Measurements from ENCODE around the gene PLCD3.
A peak's percentile ranks its signal among the peaks of the same experiment; 100 is the strongest.

Gene PLCD3

DNA sequence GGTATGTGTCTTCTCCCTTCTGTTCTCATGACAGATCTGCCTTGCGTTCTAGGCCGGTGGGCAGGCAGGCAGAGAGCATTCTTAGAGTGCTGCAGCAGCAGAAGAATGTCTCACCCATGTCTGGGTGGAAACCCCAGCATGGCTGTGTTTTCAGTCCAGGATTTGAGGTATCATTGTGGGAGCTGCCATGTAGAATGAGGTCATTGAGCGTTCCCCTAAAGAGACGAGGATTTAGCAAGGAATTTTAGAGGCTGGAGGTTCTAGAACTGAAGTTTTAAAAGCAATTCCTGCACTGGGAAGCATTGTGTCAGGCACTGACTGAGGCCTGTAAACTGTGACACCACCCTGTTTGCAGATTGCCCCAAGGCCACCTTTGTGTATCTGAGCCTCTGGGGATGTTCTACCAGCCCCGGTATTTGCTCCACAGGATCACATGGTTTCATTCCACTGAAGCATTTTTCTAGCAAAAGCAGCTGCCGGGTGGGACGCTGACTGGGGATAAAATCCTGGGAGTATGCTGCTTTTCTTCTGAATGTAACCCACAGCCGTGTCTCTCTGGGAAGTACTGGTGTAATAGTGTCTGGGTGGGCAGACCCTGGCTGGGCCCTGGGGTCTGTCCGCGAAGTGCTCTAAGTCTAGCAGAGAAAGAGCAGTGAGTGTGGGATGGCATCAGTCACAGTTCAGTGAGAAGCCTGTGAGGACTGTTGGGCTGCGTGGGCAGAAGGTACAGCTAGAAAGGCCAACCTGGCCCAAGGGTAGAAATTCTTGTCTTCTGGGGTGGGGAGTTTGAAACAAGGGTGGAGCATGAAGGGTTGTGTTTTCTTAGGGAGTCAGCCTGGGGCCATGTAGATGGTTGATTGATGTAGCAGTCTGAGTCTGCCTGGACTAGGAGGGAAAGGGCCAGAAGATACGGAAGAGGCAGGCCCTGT is 30.2 kb downstream of the PLCD3 start:
- no peak for DNase-seq

DNA sequence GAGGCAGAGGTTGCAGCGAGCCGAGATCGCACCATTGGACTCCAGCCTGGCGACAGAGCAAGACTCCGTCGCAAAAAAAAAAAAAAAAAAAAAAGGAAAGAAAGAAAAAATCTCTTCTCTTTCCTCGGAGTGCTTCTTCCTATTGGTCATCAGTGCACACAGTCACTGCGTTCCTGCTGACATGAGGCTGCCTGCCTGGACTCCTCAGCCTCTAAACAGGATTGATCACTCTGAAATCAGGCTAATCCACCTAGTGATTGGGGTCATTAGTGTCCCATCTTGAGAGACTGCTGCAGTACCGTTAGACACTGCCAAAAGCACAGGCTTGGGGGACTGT is 30.8 kb downstream of the PLCD3 start:
- no peak for DNase-seq

DNA sequence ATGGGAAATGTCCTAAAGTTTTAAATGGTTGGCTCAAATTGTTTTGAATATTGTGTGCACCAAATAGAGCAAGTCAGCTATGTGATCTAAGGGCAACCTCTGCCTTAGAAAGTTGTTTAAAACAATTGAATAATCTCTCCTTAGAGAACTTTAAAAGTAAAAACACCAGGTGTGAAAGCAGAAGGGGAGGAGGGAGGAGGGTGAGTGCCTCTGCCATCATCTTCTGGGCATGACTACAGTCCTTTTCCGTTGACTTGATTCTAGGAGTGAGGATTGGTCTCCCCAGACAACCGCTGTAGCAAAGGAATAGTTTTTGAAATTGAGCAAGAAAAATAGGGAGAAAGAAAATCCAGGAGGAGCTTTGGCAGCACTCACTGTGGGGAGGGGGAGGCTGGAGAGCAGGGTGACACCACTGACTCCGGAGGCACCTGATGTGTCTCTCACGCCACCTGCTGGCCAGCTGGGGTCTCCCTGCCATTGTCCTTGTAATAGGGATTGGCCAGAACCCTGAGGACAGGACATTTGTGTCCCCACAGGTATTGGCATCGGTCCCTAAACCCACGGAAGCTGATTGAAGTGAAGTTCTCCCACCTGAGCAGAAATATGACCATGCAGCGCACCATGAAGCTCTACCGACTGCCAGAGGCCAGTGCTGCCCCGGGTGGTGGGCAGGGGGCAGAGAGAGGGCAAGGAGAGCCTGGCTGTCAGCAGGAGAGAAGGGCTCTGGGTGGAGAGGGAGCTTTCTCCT is 33.3 kb downstream of the PLCD3 start:
- peak; percentile 86 to 88 for DNase-seq

DNA sequence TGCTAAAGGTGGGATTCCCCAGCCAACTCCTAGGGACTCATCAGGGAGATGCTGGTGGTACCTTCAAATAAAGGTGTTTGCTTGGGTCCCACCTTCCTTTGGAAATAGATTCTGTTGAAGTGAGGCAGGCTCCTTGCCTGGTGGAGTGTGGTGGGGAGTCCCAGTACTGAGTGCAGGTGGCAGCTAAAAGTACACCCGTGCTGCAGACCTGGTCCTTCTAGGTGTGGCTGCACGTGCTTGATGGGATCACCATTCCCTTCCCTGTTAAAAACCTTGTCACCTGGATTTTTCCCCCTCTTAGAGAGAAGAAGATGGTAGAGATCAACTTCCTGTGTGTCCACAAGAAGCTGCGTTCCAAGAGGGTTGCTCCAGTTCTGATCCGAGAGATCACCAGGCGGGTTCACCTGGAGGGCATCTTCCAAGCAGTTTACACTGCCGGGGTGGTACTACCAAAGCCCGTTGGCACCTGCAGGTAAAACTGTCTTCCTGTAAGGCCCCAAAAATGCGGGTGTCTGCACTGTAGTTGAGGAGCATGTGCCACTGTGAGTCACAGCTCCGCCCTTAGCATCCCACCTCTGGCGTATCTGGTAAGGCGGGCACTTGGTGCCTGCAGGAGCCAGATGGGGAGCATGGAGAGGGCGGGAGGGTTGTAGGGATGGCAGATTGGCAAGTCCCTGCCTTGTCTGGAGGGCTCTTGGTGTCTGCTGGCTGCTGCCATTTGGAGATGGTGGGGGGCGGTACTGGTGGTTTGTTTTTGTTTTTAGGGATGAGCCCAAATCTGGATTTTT is 34.0 kb downstream of the PLCD3 start:
- no peak for DNase-seq

DNA sequence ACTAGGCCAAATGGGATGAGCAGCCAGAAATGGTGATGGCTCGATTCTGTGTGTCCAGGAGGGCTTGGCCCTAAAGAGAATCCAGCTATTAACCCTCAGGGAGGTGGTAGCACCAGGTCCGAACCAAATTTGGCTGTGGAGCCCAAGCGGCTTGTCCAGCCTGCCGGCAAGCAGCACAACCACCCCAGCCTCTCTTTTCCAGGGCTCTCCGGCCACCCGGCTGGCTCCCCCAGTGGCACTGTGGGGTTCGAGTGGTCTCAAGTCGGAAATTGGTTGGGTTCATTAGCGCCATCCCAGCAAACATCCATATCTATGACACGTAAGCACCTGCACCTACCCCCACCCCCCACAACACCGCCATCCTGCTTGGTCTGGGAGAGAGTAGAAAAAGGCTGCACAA is 35.4 kb downstream of the PLCD3 start:
- no peak for DNase-seq

GRCh38 chr17:45096141-45096540 is 36.2 kb downstream of the PLCD3 start:
- DNase-seq = no peak

DNA sequence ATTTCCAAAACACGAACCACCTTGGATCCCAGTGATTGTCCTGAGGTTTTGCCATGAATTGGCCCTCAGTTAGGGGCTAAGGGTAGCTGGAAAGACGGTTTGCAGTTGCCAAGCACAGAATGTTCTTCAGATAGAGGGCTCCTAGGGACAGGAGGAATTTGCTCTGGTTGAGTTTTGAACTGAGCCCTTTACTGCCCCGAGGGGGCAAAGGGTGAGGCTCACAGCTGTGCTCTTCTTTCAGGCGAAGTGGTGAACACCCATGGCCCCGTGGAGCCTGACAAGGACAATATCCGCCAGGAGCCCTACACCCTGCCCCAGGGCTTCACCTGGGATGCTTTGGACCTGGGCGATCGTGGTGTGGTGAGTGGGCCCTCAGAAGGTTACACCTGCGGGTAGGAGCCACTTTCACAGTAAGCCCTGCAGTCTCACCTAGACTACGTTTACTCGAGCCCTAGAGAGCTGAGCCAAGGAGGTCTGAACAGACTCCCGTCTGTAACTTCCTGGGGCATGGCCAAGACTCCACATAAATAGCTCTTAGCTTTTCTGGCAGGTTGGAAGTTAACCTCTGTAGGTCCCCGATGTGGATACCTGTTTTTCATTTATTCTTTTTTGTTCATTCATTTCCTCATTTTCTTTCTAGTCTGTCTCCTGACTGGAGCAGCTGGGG is 38.7 kb downstream of the PLCD3 start:
- DNase-seq = no peak

GRCh38 chr17:45092911-45093430 is 39.3 kb downstream of the PLCD3 start:
- DNase-seq = no peak

GRCh38 chr17:45091778-45092425 is 40.4 kb downstream of the PLCD3 start:
- DNase-seq = no peak

GRCh38 chr17:45090711-45091110 is 41.6 kb downstream of the PLCD3 start:
- no peak for DNase-seq

GRCh38 chr17:45088741-45089140 is 43.6 kb downstream of the PLCD3 start:
- no peak for DNase-seq

DNA sequence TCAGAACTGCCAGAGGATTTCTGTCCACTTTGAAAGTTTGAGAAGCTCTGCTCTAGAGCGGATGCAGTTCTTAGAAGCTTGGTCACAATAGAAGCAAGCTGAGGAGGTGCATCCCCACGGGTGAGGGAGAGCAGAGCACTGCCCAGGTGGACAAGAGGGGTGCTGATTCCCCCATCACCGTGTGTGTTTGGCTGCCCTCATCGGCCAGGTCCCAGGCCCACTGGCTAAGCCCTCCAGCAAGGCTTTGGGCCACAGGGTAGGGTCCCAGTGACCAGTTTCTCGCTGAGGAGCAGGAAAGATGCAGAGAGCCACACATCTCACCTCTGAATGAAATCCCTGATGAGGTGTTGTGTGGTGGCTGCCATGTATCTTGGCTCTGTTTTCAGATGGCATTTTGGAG is 44.3 kb downstream of the PLCD3 start:
- DNase-seq = no peak

DNA sequence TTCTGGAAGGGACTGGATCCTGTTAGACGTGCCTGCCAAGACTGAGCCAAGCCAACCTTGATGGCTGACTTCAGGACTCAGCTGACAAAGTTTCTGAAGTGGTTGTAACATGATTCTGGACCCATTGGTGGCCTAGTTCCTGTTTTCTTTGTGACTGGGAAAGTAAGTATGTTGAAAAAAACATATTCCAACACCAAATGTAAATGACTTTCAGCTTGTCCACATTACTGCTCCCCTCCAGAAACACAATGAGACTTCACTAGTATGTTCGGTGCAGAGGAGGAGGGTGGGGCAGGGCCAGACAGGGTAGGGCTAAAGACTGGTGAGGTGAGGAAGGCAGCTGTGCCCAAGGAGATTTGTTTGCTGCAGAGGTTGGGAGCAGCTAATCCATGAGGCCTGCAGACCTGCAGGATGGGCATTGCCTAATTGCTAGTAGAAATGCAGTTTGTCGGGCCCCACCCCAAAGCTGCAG is 44.8 kb downstream of the PLCD3 start:
- DNase-seq = no peak

GRCh38 chr17:45086865-45087503 is 45.3 kb downstream of the PLCD3 start:
- DNase-seq = no peak

- DNase-seq = no peak
Observed at GRCh38 chr17:45086391-45086790, 45.9 kb downstream of the PLCD3 start.

- DNase-seq = no peak
Observed at GRCh38 chr17:45081047-45081703, 51.1 kb downstream of the PLCD3 start.

DNA sequence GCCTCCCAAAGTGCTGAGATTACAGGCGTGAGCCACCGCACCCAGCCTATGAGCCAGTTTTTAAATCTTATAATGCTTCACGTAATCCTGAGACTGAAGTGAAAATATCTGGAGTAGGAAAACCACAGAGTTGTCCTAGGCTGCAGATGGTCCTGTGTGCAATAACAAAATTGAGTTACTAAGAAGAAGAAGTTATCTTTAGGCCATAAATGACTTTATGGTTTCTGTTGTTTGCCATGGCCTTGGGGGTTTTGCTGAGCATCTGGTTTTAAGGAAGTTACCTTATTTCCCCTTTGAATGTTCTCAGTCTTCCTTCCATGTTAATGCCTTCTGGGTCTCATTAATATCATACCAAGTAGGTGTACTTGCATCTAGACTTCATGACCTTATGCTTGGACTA is 54.7 kb downstream of the PLCD3 start:
- DNase-seq = no peak

DNA sequence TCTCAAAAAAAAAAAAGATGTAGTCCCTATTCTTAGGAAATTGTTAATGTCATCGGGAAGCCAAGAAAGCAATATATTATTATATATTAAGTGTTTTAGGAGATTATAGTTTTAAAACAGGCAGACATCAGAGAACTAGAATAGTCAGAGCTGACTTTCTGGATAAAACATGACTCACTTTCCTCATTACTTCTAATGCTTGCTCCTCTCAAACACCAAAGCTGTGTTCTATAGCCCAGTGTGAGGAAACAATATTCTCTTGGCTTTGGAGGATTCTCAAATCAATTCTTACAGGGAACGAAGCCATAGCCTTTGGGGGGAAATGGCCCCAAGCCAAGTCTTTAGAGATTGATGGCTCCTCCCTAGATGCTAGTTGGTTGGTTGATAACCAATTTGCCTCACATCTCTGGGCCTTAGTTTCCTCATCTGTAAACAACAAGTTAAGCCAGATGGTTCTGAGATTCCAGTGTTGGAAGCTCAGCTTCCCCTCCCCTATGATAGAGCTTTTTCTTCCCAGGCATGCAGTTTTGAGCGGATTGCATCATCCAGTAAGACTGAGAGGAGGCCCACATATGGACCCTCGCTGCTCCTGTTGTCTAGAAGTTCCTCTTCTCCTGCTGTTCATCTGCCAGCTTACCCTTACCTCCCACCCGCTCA is 58.8 kb downstream of the PLCD3 start:
- no peak for DNase-seq

DNA sequence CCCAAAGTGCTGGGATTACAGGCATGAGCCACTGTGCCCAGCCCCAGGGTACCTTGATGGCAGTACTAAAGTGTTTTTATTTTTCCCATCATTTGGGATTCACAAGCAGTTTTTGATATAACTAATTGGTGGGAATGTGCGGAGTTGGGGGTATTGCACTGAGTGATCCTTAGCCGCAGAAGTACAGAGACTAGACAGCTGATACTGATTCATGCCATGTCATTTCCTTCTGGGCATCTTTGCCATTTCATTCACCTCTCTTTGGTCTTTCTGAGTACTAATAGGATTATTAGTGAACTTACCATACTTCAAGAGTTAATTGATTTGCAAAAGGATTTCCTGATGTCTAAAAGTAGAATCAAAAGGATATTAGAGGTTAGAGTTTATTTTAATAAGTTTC is 61.5 kb downstream of the PLCD3 start:
- DNase-seq = no peak

- no peak for DNase-seq
Observed at GRCh38 chr17:45070001-45070400, 62.3 kb downstream of the PLCD3 start.

All from activated T-cell treated with anti-CD3 and anti-CD28 coated beads, Interleukin-2, amount 50 U/mL, for 48 hours (primary cell).